T-cell (primary cell): ENCODE results near the gene REPIN1. TPM values are rescaled to one million over a fixed set of nuclear protein-coding genes. Genes with fewer than 3 reads are reported as not detected.

Experiments used
- ATAC-seq, 4 experiments: fragments of 200-7000 bp in 3 of 4; fragments of 150-1000 bp in 1 of 4; cut with Tn5 transposase; replicated peaks in 1 of 4; 1 replicate in 3 of 4; 2 replicates in 1 of 4; pipeline ENCODE4 v1.10.0; 2021; ENCODE audit warnings: moderate library complexity in 3 of 4, mild to moderate bottlenecking in 2 of 4, moderate number of reproducible peaks in 1 of 4
- CTCF ChIA-PET, 2 donors: fragments of 300-600 bp; sonication (Branson Sonifier 250); formaldehyde crosslinking; loops; one replicate each; lab custom pipeline; 2022; ENCODE audit warnings: antibody characterized with exemption in 2 of 2; lab: Charles Lee
- POLR2A ChIA-PET, 2 donors: fragments of 300-600 bp; sonication (Branson Sonifier 250); formaldehyde crosslinking; loops; one replicate each; lab custom pipeline; 2022; ENCODE audit warnings: antibody characterized with exemption in 2 of 2; lab: Charles Lee
- DNase-seq, 35 experiments: peaks; one replicate each; pipeline versions ENCODE4 v3.0.0 to v3.0.0-alpha.2; 2013 to 2023
- H3K27ac ChIP-seq: one replicate; pipeline ENCODE4 v1.5.1; 2013; ENCODE audit warnings: low read length
- H3K27me3 ChIP-seq, 2 experiments: replicated peaks in 1 of 2; 1 replicate in 1 of 2; 2 replicates in 1 of 2; pipeline versions ENCODE4 v1.6.1 to v1.7.0; 2013; ENCODE audit warnings: low read length in 1 of 2, mixed read lengths in 1 of 2; ENCODE audit not compliant: control insufficient read depth in 2 of 2, insufficient read depth in 2 of 2; ENCODE audit errors: extremely low read depth in 1 of 2
- H3K36me3 ChIP-seq, 2 donors: 1 replicate in 1 of 2; 2 replicates in 1 of 2; pipeline versions ENCODE4 v1.6.1 to v1.7.0; 2013; ENCODE audit warnings: low read length in 1 of 2; ENCODE audit not compliant: control insufficient read depth in 2 of 2, insufficient read depth in 1 of 2; ENCODE audit errors: extremely low read depth in 1 of 2
- H3K4me1 ChIP-seq, 2 experiments: 1 replicate in 1 of 2; 2 replicates in 1 of 2; pipeline versions ENCODE4 v1.6.1 to v1.7.0; 2013; ENCODE audit warnings: low read length in 2 of 2, mixed read lengths in 1 of 2; ENCODE audit not compliant: insufficient read depth in 2 of 2, control insufficient read depth in 1 of 2; ENCODE audit errors: extremely low read depth in 1 of 2
- H3K4me3 ChIP-seq, 2 donors: 1 replicate in 1 of 2; 2 replicates in 1 of 2; pipeline versions ENCODE4 v1.5.1 to v1.7.0; 2013; ENCODE audit warnings: mild to moderate bottlenecking in 2 of 2, low read length in 1 of 2, moderate library complexity in 1 of 2; ENCODE audit not compliant: control insufficient read depth in 1 of 2; ENCODE audit errors: extremely low read depth in 1 of 2
- H3K9me3 ChIP-seq: 2 replicates; pipeline ENCODE4 v1.7.0; 2013
- H3K27ac Mint-ChIP-seq, 2 donors: one replicate each; pipeline ENCODE4 v1.8.0; 2020 to 2021; ENCODE audit warnings: mild to moderate bottlenecking in 2 of 2, mixed read lengths in 2 of 2
- H3K27me3 Mint-ChIP-seq, 2 donors: one replicate each; pipeline ENCODE4 v1.8.0; 2021 to 2022; ENCODE audit warnings: mixed read lengths in 2 of 2
- H3K36me3 Mint-ChIP-seq: one replicate; pipeline ENCODE4 v1.8.0; 2021; ENCODE audit warnings: mixed read lengths
- H3K4me1 Mint-ChIP-seq, 3 donors: one replicate each; pipeline ENCODE4 v1.8.0; 2020 to 2022; ENCODE audit warnings: mixed read lengths in 3 of 3, mild to moderate bottlenecking in 1 of 3
- H3K4me3 Mint-ChIP-seq, 3 donors: one replicate each; pipeline ENCODE4 v1.8.0; 2020 to 2022; ENCODE audit warnings: mild to moderate bottlenecking in 3 of 3, mixed read lengths in 3 of 3, moderate library complexity in 3 of 3
- H3K9me3 Mint-ChIP-seq, 3 donors: one replicate each; pipeline ENCODE4 v1.8.0; 2020 to 2022; ENCODE audit warnings: mixed read lengths in 3 of 3
- WGBS: methylation state at CpG from one replicate; pipeline ENCODE4 v1.1.5; 2013; ENCODE audit warnings: missing lambda C conversion rate; ENCODE audit not compliant: insufficient coverage; 5-methylcytosine and 5-hydroxymethylcytosine counted together
- total RNA-seq, 35 experiments: library from RNA in 6 of 35; stranded (reverse) in 6 of 35; fragments of 120-200 nt in 1 of 35; gene quantifications; one replicate each; pipeline versions ENCODE4 v1.2.1 to v1.2.4 and lab custom pipeline; 2013 to 2026

Gene REPIN1
- total RNA-seq, 5 donors from 2014 or later (not counting 1 experiment from before 2014, with no cell fraction given), result 64.0 to 110 (median 101) TPM

DNA sequence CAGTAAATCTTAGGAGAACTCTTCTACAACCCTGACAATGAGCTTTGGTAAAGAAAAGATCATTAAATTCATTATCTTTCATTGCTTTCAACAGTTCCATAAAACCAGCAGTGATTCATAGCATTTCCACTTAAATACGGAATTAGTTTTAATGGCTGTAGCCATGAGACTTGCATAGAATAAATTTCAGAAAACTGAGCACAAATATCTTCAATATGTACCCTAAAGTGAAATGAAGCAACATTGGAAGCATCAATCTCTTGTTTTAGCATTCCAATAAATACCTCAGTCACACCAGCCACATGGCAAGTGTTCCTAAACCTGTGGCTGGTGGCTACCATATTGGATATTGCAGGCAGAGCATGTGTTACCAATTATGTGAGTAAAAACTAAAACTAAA, 23.6 kb upstream of the REPIN1 start:
- Mint-ChIP-seq H3K9me3 (peaks cover 0 to 8% (median 5%) of the 10 kb centered on the region in 3 donors), H3K4me1 (peaks cover 0 to 13% (median 4%) of the 10 kb centered on the region in 3 donors), H3K27ac (no peak overlapping the region), H3K36me3 (peaks cover 4% of the 10 kb centered on the region), H3K27me3 (peaks cover 18 to 42% of the 10 kb centered on the region in 2 donors), H3K4me3 (no peak overlapping the region)
- peaks cover 0 to 31% of the 10 kb centered on the region in 2 experiments for H3K27me3 ChIP-seq
- POLR2A ChIA-PET, result no interaction called here
- H3K27ac ChIP-seq, result no peak overlapping the region
- no peaks in the 10 kb centered on the region for H3K36me3 ChIP-seq
- no peaks in the 10 kb centered on the region for H3K9me3 ChIP-seq
- DNase-seq (no peak), ATAC-seq (no peak)
- CTCF ChIA-PET, result interaction anchor here in 1 of 2 donors (1.1 kb wide), 1 partner anchor 62 kb away, joined by 4 read pairs; no protein-coding TSS in a partner anchor
- H3K4me3 ChIP-seq, result no peak overlapping the region
- 100% methylated on average over 1 of the region's 1 CpG for WGBS
- H3K4me1 ChIP-seq, result peaks cover 4 to 13% of the 10 kb centered on the region in 2 experiments

DNA sequence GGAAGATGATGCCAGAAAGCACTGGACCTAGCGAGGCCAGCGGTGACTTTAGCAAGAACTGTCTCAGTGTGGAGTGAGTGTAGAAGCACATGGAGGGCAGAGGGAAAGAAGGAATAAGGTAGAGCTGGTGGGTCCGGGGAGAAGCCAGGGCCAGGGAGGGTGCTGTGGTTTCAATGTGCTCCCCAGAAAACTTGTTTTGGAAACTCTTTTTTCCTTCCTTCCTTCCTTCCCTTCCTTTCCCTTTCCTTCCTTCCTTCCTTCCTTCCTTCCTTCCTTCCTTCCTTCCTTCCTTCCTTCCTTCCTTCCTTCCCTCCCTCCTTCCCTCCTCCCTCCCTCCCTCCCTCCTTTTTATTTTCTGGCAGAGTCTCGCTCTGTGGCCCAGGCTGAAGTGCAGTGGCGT, 21.7 kb upstream of the REPIN1 start:
- no peaks in the 10 kb centered on the region for H3K9me3 ChIP-seq
- peaks cover 4% of the 10 kb centered on the region for H3K36me3 Mint-ChIP-seq
- H3K4me3 ChIP-seq, result no peak overlapping the region
- no peak overlapping the region for H3K27ac Mint-ChIP-seq
- peaks cover 15 to 31% of the 10 kb centered on the region in 2 donors for H3K27me3 Mint-ChIP-seq
- DNase-seq (no peak), ATAC-seq (no peak)
- H3K27me3 ChIP-seq, result peaks cover 0 to 18% of the 10 kb centered on the region in 2 experiments
- no peak overlapping the region for H3K4me3 Mint-ChIP-seq
- peaks cover 0 to 4% (median 0%) of the 10 kb centered on the region in 3 donors for H3K4me1 Mint-ChIP-seq
- H3K36me3 ChIP-seq, result no peaks in the 10 kb centered on the region
- ChIA-PET POLR2A (no interaction called here), CTCF (no interaction called here)
- H3K4me1 ChIP-seq, result no peaks in the 10 kb centered on the region
- WGBS, result 83% methylated on average over 2 of the region's 5 CpGs
- peaks cover 0 to 8% (median 5%) of the 10 kb centered on the region in 3 donors for H3K9me3 Mint-ChIP-seq
- H3K27ac ChIP-seq, result no peak overlapping the region

DNA sequence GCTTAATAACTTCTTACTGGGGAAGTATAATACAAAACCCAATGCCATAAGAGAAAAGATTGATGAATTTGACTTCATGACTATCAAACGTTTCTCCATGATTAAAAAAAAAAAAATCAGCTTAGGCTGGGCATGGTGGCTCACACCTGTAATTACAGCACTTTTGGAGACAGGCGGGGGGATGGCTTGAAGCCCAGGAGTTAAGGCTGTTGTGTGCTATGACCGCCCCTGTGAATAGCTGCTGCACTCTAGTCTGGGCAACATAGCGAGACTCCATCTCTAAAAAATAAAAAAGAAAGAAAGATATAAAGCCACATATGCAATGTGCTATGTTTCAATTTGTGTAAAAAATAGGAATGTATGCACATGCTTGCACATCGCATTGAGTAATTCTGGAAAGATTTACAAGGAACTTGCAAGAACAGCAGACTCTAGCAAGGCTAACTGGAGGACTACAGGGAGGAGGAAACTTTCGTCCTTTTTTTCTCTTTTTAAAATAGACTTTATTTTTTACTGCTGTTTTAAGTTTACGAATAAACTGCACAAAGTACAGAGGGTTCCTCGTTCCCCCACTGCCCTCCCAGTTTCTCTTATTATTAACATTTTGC, 16.9 kb upstream of the REPIN1 start:
- ATAC-seq (no peak), DNase-seq (no peak)
- H3K9me3 Mint-ChIP-seq, result no peaks in the 10 kb centered on the region
- no peaks in the 10 kb centered on the region for H3K9me3 ChIP-seq
- H3K27ac Mint-ChIP-seq, result no peak overlapping the region
- peaks cover 7 to 9% (median 7%) of the 10 kb centered on the region in 3 donors for H3K4me1 Mint-ChIP-seq
- peaks cover under 1 to 3% of the 10 kb centered on the region in 2 experiments for H3K4me1 ChIP-seq
- H3K27me3 ChIP-seq, result peaks cover 0 to 4% of the 10 kb centered on the region in 2 experiments
- POLR2A ChIA-PET, result no interaction called here
- peaks cover 0 to 5% of the 10 kb centered on the region in 2 donors for H3K27me3 Mint-ChIP-seq
- H3K36me3 ChIP-seq, result no peaks in the 10 kb centered on the region
- WGBS, result 80% methylated on average over 1 of the region's 8 CpGs
- no peak overlapping the region for H3K4me3 ChIP-seq
- CTCF ChIA-PET, result interaction anchor here in 1 of 2 donors (0.6 kb wide), 1 partner anchor 691 kb away, joined by 3 read pairs; no protein-coding TSS in a partner anchor
- H3K36me3 Mint-ChIP-seq, result no peaks in the 10 kb centered on the region
- H3K4me3 Mint-ChIP-seq, result no peak overlapping the region
- H3K27ac ChIP-seq, result no peak overlapping the region

DNA sequence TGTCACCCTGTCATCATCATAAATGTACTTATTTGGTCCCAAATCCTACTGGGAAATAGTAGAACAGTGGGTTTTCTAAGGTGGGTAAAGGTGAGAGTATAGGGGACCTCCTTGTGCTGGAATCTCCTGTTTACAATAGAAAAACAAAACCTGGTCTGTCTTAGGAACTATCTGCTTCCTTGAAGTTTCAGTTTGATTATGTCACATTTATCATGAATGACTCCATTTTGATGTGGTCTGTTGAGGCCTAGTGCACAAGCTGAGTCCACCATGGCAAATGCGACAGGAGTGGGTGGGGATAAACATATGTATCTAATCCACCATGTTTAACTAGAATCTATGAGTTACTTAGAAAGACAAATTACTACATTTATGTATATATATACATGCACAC, 13.0 kb upstream of the REPIN1 start:
- DNase-seq, result no peak
- H3K27ac Mint-ChIP-seq, result no peak overlapping the region

DNA sequence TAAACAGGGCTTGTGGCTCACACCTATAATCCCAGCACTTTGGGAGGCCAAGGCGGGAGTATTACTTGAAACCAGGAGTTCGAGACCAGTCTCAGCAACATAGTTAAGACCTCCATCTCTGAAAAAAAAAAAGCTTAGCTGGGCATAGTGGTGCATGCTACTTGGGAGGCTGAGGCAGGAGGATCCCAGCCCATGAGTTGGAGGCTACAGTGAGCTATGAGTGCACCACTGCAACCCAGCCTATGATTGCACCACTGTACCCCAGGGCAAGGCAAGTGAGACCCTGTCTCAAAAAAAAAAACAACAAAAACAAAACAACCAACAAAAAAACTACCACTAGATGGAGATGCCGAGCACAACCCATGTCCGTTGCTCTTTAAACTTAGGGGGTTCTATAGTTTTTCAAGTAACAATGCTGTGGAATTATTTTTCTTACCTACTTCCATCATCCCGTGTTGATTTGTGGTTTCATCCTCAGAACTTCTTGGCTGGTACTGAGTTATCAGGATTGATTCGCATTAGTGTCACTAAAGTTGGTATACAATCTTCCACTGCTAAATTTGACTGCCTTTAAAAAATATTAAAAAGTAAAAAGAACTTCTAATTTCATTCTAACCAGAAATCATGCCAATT, 12.2 kb upstream of the REPIN1 start:
- ChIA-PET CTCF (interaction anchor here (0.5 to 2.2 kb wide), 12 partner anchors 13 to 1534 kb away, joined by 3 to 7 read pairs (median 4); a partner anchor contains a TSS), POLR2A (interaction anchor here in 1 of 2 donors (0.7 kb wide), 1 partner anchor 225 kb away, joined by 3 read pairs; no protein-coding TSS in a partner anchor)
- Histone ChIP-seq H3K4me3 (no peak overlapping the region), H3K36me3 (no peaks in the 10 kb centered on the region), H3K4me1 (peaks cover 9 to 22% of the 10 kb centered on the region in 2 experiments), H3K27me3 (no peaks in the 10 kb centered on the region), H3K27ac (peak overlapping the region; percentile 71), H3K9me3 (no peaks in the 10 kb centered on the region)
- no peaks in the 10 kb centered on the region for H3K9me3 Mint-ChIP-seq
- DNase-seq (peak in 4 of 35 experiments; percentile 13 to 77 (median 28)), ATAC-seq (no peak)
- peak overlapping the region; percentile 21 to 34 for H3K27ac Mint-ChIP-seq
- H3K4me1 Mint-ChIP-seq, result peaks cover 32 to 44% (median 39%) of the 10 kb centered on the region in 3 donors
- no peak overlapping the region for H3K4me3 Mint-ChIP-seq
- H3K27me3 Mint-ChIP-seq, result no peaks in the 10 kb centered on the region
- no peaks in the 10 kb centered on the region for H3K36me3 Mint-ChIP-seq
- WGBS, result no CpG with 5 or more reads among the region's 6 CpGs

More for the DNA sequence above, 13.0 kb upstream of the REPIN1 start:
- no peaks in the 10 kb centered on the region for H3K27me3 ChIP-seq
- Mint-ChIP-seq H3K4me3 (no peak overlapping the region), H3K9me3 (no peaks in the 10 kb centered on the region), H3K4me1 (peaks cover 32 to 44% (median 39%) of the 10 kb centered on the region in 3 donors), H3K36me3 (no peaks in the 10 kb centered on the region), H3K27me3 (no peaks in the 10 kb centered on the region)
- no peak for ATAC-seq
- H3K4me1 ChIP-seq, result peaks cover 9 to 22% of the 10 kb centered on the region in 2 experiments
- no CpG with 5 or more reads among the region's 1 CpG for WGBS
- POLR2A ChIA-PET, result interaction anchor here in 1 of 2 donors (0.7 to 1.3 kb wide), 3 partner anchors 15 to 689 kb away, joined by 3 to 8 read pairs (median 3); no protein-coding TSS in a partner anchor
- H3K36me3 ChIP-seq, result no peaks in the 10 kb centered on the region
- H3K4me3 ChIP-seq, result no peak overlapping the region
- CTCF ChIA-PET, result interaction anchor here (0.5 to 1.5 kb wide), 11 partner anchors 15 to 1533 kb away, joined by 3 to 7 read pairs (median 4); a partner anchor contains a TSS
- no peak overlapping the region for H3K27ac ChIP-seq
- H3K9me3 ChIP-seq, result no peaks in the 10 kb centered on the region

DNA sequence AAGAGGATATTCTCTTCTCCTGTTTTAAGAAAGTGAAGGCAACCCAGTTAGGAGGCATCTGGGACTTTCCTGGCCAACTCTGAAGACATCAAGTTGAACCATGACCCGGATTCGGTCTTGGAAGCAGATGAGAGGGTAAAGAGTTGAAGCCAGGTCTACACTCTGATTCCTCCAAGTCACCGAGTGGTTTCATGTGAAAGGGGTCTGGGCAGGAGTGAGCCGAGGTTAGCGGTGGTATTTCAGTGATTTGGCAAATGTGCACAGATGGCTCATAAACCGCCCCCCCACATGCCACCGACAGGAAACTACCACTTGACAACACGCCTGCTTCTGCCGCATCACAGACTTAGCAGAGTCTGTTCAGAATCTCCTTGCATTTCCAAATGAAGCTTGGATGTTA, 11.4 kb upstream of the REPIN1 start:
- peak overlapping the region; percentile 32 to 67 (median 67) for H3K4me3 Mint-ChIP-seq
- 28% methylated on average over 2 of the region's 9 CpGs for WGBS
- H3K27ac Mint-ChIP-seq, result peak overlapping the region; percentile 93

More for the DNA sequence above, 11.4 kb upstream of the REPIN1 start:
- Mint-ChIP-seq H3K9me3 (no peaks in the 10 kb centered on the region), H3K4me1 (peaks cover 32 to 52% (median 39%) of the 10 kb centered on the region in 3 donors), H3K36me3 (no peaks in the 10 kb centered on the region), H3K27me3 (no peaks in the 10 kb centered on the region)
- ChIA-PET CTCF (interaction anchor here (0.6 to 2.2 kb wide), 9 partner anchors 10 to 567 kb away, joined by 3 to 12 read pairs (median 5); a partner anchor contains a TSS), POLR2A (interaction anchor here in 1 of 2 donors (0.5 to 0.6 kb wide), 2 partner anchors 41 to 1291 kb away, joined by 3 to 5 read pairs; no protein-coding TSS in a partner anchor)
- Histone ChIP-seq H3K4me1 (peaks cover 9 to 22% of the 10 kb centered on the region in 2 experiments), H3K27ac (peak overlapping the region; percentile 71), H3K4me3 (no peak overlapping the region), H3K27me3 (no peaks in the 10 kb centered on the region), H3K9me3 (no peaks in the 10 kb centered on the region), H3K36me3 (no peaks in the 10 kb centered on the region)
- DNase-seq (peak; percentile 51 to 83 (median 71)), ATAC-seq (peak; percentile 92 to 95 (median 94))
